Liver (tissue), 9 donors: ENCODE measurements around the gene WLS. TPM values are rescaled to one million over a fixed set of nuclear protein-coding genes. Genes with fewer than 3 reads are reported as not detected.
"Not testable (repeated sequence)": the region's sequence is repeated elsewhere in the genome, so short reads cannot be mapped to it uniquely, and the experiment has no call there.

Experiments used
- DNase-seq: peaks from one replicate; pipeline ENCODE4 v3.0.0-alpha.2; 2017; ENCODE audit warnings: low spot score
- H3K27ac ChIP-seq, 2 donors: one replicate each; pipeline ENCODE4 v1.7.0; 2013; ENCODE audit warnings: inconsistent platforms in 2 of 2, low read length in 2 of 2, control low read depth in 1 of 2, low read depth in 1 of 2, mild to moderate bottlenecking in 1 of 2
- H3K27me3 ChIP-seq, 4 donors: one replicate each; pipeline versions ENCODE4 v1.6.1 to v1.7.0; 2013; ENCODE audit warnings: low read length in 3 of 4, inconsistent platforms in 1 of 4, mild to moderate bottlenecking in 1 of 4, moderate library complexity in 1 of 4; ENCODE audit not compliant: control insufficient read depth in 4 of 4, insufficient read depth in 4 of 4
- H3K36me3 ChIP-seq, 4 donors: one replicate each; pipeline versions ENCODE4 v1.6.1 to v1.7.0; 2013; ENCODE audit warnings: low read length in 3 of 4, mild to moderate bottlenecking in 3 of 4, low read depth in 1 of 4, moderate library complexity in 1 of 4; ENCODE audit not compliant: control insufficient read depth in 4 of 4, insufficient read depth in 3 of 4
- H3K4me1 ChIP-seq, 4 donors: one replicate each; pipeline versions ENCODE4 v1.6.1 to v1.7.0; 2013; ENCODE audit warnings: low read length in 3 of 4, mild to moderate bottlenecking in 3 of 4, moderate library complexity in 1 of 4; ENCODE audit not compliant: control insufficient read depth in 4 of 4, insufficient read depth in 4 of 4
- H3K4me3 ChIP-seq, 3 donors: one replicate each; pipeline versions ENCODE4 v1.6.1 to v1.7.0; 2013; ENCODE audit warnings: low read length in 3 of 3, control low read depth in 1 of 3, low read depth in 1 of 3, mild to moderate bottlenecking in 1 of 3
- H3K9ac ChIP-seq, 2 donors: one replicate each; pipeline ENCODE4 v1.7.0; 2013; ENCODE audit warnings: low read length in 2 of 2, mild to moderate bottlenecking in 2 of 2, moderate library complexity in 2 of 2, control low read depth in 1 of 2, low read depth in 1 of 2
- H3K9me3 ChIP-seq, 4 donors: one replicate each; pipeline versions ENCODE4 v1.6.1 to v1.7.0; 2013; ENCODE audit warnings: low read length in 3 of 4; ENCODE audit not compliant: control insufficient read depth in 4 of 4
- CTCF ChIP-seq: fragments of 150-350 bp; IDR thresholded peaks from 2 replicates; pipeline ENCODE4 v1.5.1; 2017; ENCODE audit warnings: improper control_type of control experiment, low read depth, low read length; ENCODE audit not compliant: missing input control
- EGR1 ChIP-seq, 2 donors: IDR thresholded peaks; 2 replicates each; pipeline ENCODE4 v1.6.1; 2016 to 2018; ENCODE audit warnings: antibody characterized with exemption in 2 of 2, low read depth in 2 of 2
- FOXA2 ChIP-seq: IDR thresholded peaks from 2 replicates; pipeline ENCODE4 v1.6.1; 2016; ENCODE audit warnings: antibody characterized with exemption
- GABPA ChIP-seq, 2 donors: IDR thresholded peaks in 1 of 2; conservative IDR thresholded peaks in 1 of 2; 2 replicates each; pipeline ENCODE4 v1.6.1; 2016; ENCODE audit warnings: antibody characterized with exemption in 2 of 2, mild to moderate bottlenecking in 1 of 2, moderate library complexity in 1 of 2
- HNF4A ChIP-seq, 2 donors: conservative IDR thresholded peaks; 2 replicates each; pipeline ENCODE4 v1.6.1; 2016; ENCODE audit warnings: antibody characterized with exemption in 2 of 2, mild to moderate bottlenecking in 2 of 2
- HNF4G ChIP-seq: IDR thresholded peaks from 2 replicates; pipeline ENCODE4 v1.6.1; 2016; ENCODE audit warnings: antibody characterized with exemption
- JUND ChIP-seq, 2 donors: IDR thresholded peaks; 2 replicates each; pipeline ENCODE4 v1.6.1; 2016; ENCODE audit warnings: antibody characterized with exemption in 2 of 2
- NR2F2 ChIP-seq: IDR thresholded peaks from 2 replicates; pipeline ENCODE4 v1.6.1; 2016; ENCODE audit warnings: antibody characterized with exemption
- RAD21 ChIP-seq, 2 donors: IDR thresholded peaks; 2 replicates each; pipeline ENCODE4 v1.6.1; 2016; ENCODE audit warnings: antibody characterized with exemption in 2 of 2, mild to moderate bottlenecking in 2 of 2
- RXRA ChIP-seq, 2 donors: IDR thresholded peaks; 2 replicates each; pipeline ENCODE4 v1.6.1; 2017 to 2018; ENCODE audit warnings: antibody characterized with exemption in 2 of 2, mild to moderate bottlenecking in 1 of 2
- SP1 ChIP-seq: IDR thresholded peaks from 2 replicates; pipeline ENCODE4 v1.6.1; 2018; ENCODE audit warnings: antibody characterized with exemption, mild to moderate bottlenecking
- TAF1 ChIP-seq: conservative IDR thresholded peaks from 2 replicates; pipeline ENCODE4 v1.6.1; 2016; ENCODE audit warnings: antibody characterized with exemption, mild to moderate bottlenecking
- YY1 ChIP-seq: IDR thresholded peaks from 2 replicates; pipeline ENCODE4 v1.6.1; 2016; ENCODE audit warnings: antibody characterized with exemption, mild to moderate bottlenecking
- ZBTB33 ChIP-seq: IDR thresholded peaks from 2 replicates; pipeline ENCODE4 v1.6.1; 2016; ENCODE audit warnings: antibody characterized with exemption
- WGBS: extraction: QIAGEN DNeasy Blood & Tissue Kit; methylation state at CpG from one replicate; pipeline ENCODE4 v1.1.7; 2013; 5-methylcytosine and 5-hydroxymethylcytosine counted together
- polyA plus RNA-seq, 2 donors: library from polyadenylated mRNA; stranded (reverse) in 1 of 2; unstranded in 1 of 2; fragments of 200-250 nt in 1 of 2; fragments of >200 nt in 1 of 2; fragmentation: Nextera tagmentation in 1 of 2; extraction: Ambion mirVana in 1 of 2; gene quantifications; one replicate each; pipeline versions ENCODE4 v1.2.1 to v1.2.3, GENCODE V29; 2013 to 2015
- total RNA-seq, 2 donors: library from RNA; depleted of rRNA; stranded (reverse); fragments of >200 nt; gene quantifications; one replicate each; pipeline ENCODE4 v1.2.3, GENCODE V29; 2014
- donor health status: healthy.
- donor health status: healthy.
- donor health status: healthy.
- donor health status: healthy.
- donor health status: healthy.

Gene WLS
- total and polyA plus RNA-seq, 4 donors: 3.2 to 12.5 (median 7.7) TPM

GRCh38 chr1:68270951-68271350 lies 38.6 kb upstream of the WLS start (continued):
- TF ChIP-seq CTCF: no peak
- TF ChIP-seq HNF4A (conservative IDR thresholded peaks at IDR 0.05): no peak
- TF ChIP-seq GABPA (IDR thresholded peaks at IDR 0.05 in 1 of 2, conservative IDR thresholded peaks at IDR 0.05 in 1 of 2): no peak
- no peak for TF ChIP-seq JUND (IDR thresholded peaks at IDR 0.05)
- TF ChIP-seq YY1: no peak
- no peak for TF ChIP-seq HNF4G
- no peak for TF ChIP-seq NR2F2
- no peak for TF ChIP-seq FOXA2
- TF ChIP-seq RXRA (IDR thresholded peaks at IDR 0.05): no peak

- H3K36me3 ChIP-seq: no peaks in the 10 kb centered on the region
- H3K27me3 ChIP-seq: no peaks in the 10 kb centered on the region
- WGBS: 71% methylated on average over 3 of the region's 3 CpGs
- no peaks in the 10 kb centered on the region for H3K4me1 ChIP-seq
- no peak for TF ChIP-seq SP1
- TF ChIP-seq ZBTB33: no peak
- no peak for TF ChIP-seq CTCF
- H3K9me3 ChIP-seq: no peaks in the 10 kb centered on the region
- DNase-seq: no peak
- H3K4me3 ChIP-seq: no peak overlapping the region
- H3K9ac ChIP-seq: no peak overlapping the region
- no peak overlapping the region for H3K27ac ChIP-seq
These were observed 37.5 kb upstream of the WLS start for GRCh38 chr1:68269637-68270430.

GRCh38 chr1:68268896-68269483 lies 36.7 kb upstream of the WLS start:
- no peak for TF ChIP-seq GABPA (IDR thresholded peaks at IDR 0.05 in 1 of 2, conservative IDR thresholded peaks at IDR 0.05 in 1 of 2)
- TF ChIP-seq TAF1: no peak
- TF ChIP-seq CTCF: no peak
- no peak for TF ChIP-seq RAD21 (IDR thresholded peaks at IDR 0.05)
- no peak for TF ChIP-seq EGR1 (IDR thresholded peaks at IDR 0.05; ENCODE audit: low read depth in 2 of 2)
- Histone ChIP-seq H3K9ac (no peak overlapping the region), H3K4me1 (no peaks in the 10 kb centered on the region), H3K36me3 (no peaks in the 10 kb centered on the region), H3K9me3 (no peaks in the 10 kb centered on the region), H3K27me3 (no peaks in the 10 kb centered on the region), H3K27ac (no peak overlapping the region), H3K4me3 (no peak overlapping the region)
- 72% methylated on average over 4 of the region's 4 CpGs for WGBS
- no peak for DNase-seq

GRCh38 chr1:68256824-68257223 lies 24.5 kb upstream of the WLS start:
- not testable (repeated sequence) for H3K36me3 ChIP-seq, H3K4me3 ChIP-seq, H3K9ac ChIP-seq, H3K4me1 ChIP-seq, H3K27me3 ChIP-seq, H3K9me3 ChIP-seq, DNase-seq, H3K27ac ChIP-seq
- 86% methylated on average over 5 of the region's 5 CpGs for WGBS
